ENCODE results near the gene GPR101.
A peak's percentile ranks its signal among the peaks of the same experiment; 100 is the strongest.

Gene GPR101, protein sequence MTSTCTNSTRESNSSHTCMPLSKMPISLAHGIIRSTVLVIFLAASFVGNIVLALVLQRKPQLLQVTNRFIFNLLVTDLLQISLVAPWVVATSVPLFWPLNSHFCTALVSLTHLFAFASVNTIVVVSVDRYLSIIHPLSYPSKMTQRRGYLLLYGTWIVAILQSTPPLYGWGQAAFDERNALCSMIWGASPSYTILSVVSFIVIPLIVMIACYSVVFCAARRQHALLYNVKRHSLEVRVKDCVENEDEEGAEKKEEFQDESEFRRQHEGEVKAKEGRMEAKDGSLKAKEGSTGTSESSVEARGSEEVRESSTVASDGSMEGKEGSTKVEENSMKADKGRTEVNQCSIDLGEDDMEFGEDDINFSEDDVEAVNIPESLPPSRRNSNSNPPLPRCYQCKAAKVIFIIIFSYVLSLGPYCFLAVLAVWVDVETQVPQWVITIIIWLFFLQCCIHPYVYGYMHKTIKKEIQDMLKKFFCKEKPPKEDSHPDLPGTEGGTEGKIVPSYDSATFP

GRCh38 chrX:137033774-137034507 is at the start of gene GPR101:
Gene GPR101 (minus strand): TSS chrX:137033995. CDS start chrX:137031674, 2,321 bp downstream.
- no peak for DNase-seq (ENCODE audit: low spot score)

- no peak for DNase-seq (ENCODE audit: low spot score)
Measured at GRCh38 chrX:137081239-137081638, 47.4 kb upstream of the GPR101 start.

GRCh38 chrX:137072396-137072795 is 38.6 kb upstream of the GPR101 start:
- DNase-seq (ENCODE audit: low spot score) = no peak

DNA sequence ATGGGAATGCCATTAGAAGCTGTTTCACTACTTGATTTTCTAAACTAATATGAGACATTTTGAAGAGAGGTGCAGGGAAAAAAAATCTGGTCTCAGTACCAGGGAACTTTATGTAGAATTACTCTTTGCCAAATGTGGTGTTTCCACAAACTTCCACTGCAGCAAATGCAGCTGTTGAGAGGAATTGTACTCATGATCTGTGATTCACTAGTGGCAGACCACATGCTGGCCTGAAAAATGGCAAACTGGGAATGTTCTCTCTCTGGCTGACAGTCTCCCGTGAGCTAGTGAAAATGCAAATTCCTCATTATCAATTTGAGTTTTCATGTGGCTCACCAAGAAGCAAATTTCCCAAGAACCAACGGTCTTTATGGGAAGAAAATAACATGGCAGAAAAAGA is 37.8 kb upstream of the GPR101 start:
- DNase-seq (ENCODE audit: low spot score) = no peak

GRCh38 chrX:137067147-137067546 is 33.4 kb upstream of the GPR101 start:
- no peak for DNase-seq (ENCODE audit: low spot score)

DNA sequence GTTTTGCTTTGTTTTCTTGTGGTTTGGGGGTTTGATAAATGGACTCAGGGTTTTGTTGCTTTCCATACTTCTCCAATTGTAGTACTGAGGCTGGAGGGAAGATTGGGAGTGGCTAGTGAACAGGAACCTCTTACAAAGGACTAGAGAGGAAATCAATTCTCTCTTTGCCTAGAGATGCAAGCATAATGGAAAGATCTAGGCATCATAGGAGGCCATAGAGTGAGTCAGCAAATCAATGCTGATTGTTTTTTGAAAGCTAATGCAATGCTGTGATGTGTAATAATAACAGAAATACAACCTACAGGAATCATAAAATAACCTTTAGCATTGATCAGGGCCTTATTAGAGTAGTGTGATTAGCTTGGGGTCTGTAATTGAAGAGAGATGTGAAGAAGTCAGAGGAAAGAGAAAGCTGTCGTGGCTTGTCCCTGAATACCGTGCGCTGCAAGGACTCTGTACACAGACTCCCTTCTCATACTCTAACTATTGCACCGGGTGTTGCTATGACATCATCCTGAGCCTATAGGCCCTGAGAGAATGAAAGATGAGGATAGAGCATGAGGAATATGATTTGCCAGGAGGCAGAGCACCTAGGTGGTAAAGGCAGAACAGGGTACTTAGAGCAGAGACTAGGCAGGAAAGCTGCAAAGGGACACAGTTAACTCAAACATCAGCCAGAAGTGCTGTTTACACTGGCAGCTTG is 29.3 kb upstream of the GPR101 start:
- no peak for DNase-seq (ENCODE audit: low spot score)

- DNase-seq (ENCODE audit: low spot score) = no peak
Measured at GRCh38 chrX:137058339-137059127, 24.7 kb upstream of the GPR101 start.

DNA sequence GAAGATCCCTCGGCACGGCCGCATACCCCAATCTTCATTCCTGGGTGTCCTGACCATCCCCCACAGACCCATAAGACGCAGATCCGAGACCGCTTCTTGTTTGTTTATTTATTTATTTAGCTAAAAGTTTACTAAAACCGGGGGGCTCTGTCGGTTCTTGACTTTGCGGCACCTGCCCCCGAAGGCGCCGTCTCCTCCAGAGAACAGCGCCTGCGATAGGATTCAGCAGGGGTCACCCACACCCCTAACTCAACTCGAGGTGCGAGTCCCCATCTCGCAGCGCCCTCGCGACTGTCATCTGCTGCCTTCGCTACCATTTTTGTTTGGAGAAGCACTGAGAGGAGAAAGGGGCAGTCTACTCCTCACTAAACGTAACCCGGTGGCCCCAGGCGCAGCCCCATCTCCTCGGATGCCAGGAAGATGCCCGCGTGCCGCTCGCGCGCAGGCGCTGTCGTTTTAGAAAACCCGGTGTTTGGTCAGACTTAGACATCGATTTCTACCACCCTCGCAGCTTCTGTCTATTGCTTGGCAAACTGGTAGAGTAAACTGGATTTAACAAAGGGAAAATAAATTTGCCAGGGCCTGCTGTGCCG is 18.9 kb upstream of the GPR101 start:
- DNase-seq (ENCODE audit: low spot score) = no peak

DNA sequence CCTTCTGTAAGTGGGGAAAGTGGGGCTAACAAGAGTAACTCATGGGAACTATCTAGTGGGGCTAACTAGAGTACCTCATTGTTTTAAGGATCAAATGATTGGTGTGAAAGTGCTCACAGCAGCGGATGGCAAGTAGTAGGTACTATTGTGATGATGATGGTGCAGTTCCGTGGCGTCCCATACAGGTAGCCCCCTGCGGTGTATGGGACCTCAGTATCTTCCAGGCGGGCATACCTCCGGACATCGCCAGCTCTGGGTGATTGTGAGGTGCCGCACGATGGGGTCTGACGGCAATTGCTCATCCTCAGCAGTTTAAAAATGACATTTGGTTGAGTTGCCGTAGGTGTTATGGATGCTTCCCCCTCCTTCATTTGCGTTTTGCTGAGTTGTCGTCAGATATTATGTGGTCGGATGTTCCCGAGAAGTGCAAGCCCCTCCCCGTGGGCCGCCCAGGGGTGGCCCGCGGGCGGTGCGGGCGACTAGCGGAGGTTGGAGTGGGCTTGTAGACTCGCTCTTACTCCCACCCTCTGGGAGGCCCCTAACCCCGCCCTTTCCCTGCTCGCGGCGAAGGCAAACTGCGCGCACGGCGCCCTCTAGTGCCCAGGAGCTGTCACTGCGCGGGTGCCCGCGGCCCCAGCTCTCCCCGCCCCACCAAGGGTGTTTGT is 18.3 kb upstream of the GPR101 start:
- peak; percentile 13 for DNase-seq (ENCODE audit: low spot score)

DNA sequence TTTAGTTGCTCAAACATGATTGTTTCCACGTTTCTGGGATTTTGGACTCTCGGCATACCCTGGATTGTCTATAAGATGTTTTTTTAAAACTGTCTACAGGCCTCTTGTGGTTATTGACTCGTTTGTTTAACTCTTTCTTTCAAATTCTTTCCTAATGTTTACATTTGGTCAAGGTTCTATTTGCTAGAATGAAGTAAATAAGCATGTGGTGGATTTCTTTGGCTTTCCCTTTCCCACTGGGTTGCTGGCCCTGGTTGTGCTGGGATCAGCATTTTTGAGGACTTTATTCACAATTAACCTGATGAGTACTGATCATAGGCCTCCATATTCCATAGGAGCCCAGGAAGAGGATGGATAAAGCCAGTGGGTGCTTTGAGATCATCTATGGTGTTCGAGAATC is 11.1 kb upstream of the GPR101 start:
- DNase-seq (ENCODE audit: low spot score) = no peak

GRCh38 chrX:137043736-137044135 is 9.9 kb upstream of the GPR101 start:
- DNase-seq (ENCODE audit: low spot score) = no peak

DNA sequence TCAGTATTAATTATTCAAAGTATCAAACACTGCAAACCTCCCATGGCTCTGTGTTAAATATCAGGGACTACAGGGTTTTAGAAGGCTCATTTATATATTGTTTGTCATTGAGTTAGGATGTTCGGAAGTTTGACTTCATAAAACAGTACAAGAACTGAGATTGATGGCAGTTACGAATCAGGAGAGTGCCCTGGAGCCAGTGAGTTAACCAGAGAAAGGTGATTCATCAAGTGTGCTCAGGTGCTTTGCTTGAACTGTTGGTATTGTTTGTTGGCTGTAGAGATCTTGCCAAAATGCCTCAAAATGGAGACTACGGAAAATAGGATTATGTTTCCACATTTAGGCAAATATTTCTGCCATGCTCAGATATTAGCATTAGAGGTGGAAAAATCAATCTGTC is 7.5 kb upstream of the GPR101 start:
- DNase-seq (ENCODE audit: low spot score) = no peak

- no peak for DNase-seq (ENCODE audit: low spot score)
Measured at GRCh38 chrX:137040113-137040794, 6.5 kb upstream of the GPR101 start.

DNA sequence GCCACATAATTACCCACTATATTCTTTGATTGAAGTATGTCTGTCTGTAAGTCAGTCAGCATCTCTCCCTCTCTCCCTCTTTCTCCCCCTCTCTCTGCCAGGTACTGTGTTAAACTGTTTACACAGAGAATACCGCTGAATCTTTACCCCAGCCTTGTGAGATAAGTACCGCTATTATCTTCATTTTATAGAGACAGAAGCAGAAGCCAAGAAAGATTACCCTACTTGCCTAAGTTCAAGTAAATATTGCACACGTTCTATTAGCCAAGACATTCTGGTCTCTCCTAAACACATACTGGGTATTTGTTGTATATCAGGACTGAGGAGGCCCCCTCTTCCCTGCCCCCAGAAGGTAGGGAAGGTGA is 695 bp upstream of the GPR101 start:
- DNase-seq (ENCODE audit: low spot score) = no peak

GRCh38 chrX:137032841-137033773 is 688 bp downstream of the GPR101 start:
- no peak for DNase-seq (ENCODE audit: low spot score)

DNA sequence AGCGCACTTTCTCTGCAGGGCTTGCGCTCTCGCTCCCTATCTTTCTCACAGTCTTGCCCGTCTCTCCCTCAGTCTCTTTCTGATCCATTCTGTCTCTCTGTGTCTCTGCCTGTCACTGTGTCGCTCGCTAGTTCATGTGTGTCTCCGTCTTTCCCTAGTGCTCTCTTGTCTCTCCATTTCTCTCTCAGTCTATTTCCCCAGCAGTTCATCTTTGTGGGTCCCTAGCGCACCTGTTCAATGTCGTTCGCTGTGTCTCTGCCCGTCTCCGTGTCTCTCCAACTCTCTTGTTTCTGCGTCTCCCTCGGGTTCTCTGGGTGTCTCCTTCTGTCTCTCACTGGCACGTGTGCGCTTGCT is 1.5 kb downstream of the GPR101 start:
- no peak for DNase-seq (ENCODE audit: low spot score)

GRCh38 chrX:137031517-137032340 is 2.1 kb downstream of the GPR101 start:
- DNase-seq (ENCODE audit: low spot score) = no peak

DNA sequence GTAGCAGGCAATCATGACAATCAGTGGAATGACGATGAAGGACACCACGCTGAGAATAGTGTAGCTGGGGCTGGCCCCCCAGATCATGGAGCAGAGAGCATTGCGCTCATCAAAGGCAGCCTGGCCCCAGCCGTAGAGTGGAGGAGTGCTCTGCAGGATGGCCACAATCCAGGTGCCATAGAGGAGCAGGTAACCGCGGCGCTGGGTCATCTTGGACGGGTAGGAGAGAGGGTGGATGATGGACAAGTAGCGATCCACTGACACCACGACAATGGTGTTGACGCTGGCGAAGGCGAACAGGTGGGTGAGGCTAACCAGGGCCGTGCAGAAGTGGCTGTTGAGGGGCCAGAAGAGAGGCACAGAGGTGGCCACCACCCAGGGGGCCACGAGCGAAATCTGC is 2.8 kb downstream of the GPR101 start:
- no peak for DNase-seq (ENCODE audit: low spot score)

All from kidney capillary endothelial cell (primary cell).